GM03348 (cell line): Measurements from ENCODE around the gene LTBR.

ENCODE experiments used
- DNase-seq: peaks from one replicate; pipeline ENCODE4 v3.0.0; 2012; ENCODE audit warnings: low spot score

Gene LTBR

DNA sequence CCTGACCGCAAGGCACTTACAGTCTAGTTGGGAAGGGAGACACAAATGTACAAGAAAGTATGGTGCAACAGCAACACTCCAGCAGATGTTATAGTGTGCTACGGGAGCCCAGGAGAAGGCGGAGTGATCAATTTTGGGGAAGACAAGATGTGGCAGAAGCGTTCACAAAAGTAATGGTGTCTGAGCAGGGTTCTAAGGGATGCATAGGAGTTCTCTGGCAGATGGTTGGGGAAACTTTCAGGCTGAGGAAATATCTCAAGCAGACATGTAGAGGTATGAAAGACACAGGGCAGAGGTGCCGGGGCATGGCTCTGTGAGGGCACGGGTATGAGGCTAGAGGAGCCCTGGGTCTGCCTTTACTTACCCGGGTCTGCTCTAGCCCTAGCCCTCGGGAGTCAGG lies 37.0 kb upstream of the LTBR start:
- no peak for DNase-seq

GRCh38 chr12:6347367-6348338 lies 36.3 kb upstream of the LTBR start:
- DNase-seq, result no peak

- DNase-seq, result no peak
Observed at GRCh38 chr12:6351622-6352021, 32.3 kb upstream of the LTBR start.

- no peak for DNase-seq
Observed at GRCh38 chr12:6352193-6353173, 31.5 kb upstream of the LTBR start.

GRCh38 chr12:6354495-6355393 lies 29.2 kb upstream of the LTBR start:
- no peak for DNase-seq

- no peak for DNase-seq
Observed at GRCh38 chr12:6355491-6356373, 28.2 kb upstream of the LTBR start.

DNA sequence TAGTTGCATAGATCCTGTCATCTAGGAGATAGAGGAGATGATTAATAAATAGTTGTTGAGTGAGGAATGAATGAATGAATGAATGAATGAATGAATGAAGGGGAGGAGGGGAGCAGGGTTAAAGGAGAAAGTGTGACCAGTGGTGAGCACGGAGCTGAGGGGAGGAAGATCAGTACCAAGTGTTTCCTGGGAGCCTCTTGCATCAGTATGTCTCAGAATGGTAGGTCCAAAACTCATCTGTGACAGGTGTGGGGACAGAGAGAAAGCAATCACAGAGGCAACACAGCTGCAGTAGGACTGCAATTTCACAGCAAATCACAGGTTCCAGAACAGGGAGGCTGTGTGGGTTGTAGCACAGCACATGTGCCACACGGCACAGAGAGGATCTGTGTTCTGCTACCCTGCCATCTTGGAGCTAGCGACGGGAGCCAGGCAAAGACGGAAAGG lies 27.6 kb upstream of the LTBR start:
- no peak for DNase-seq

- DNase-seq, result no peak
Observed at GRCh38 chr12:6358881-6359280, 25.1 kb upstream of the LTBR start.

- DNase-seq, result no peak
Observed at GRCh38 chr12:6360080-6360571, 23.8 kb upstream of the LTBR start.

DNA sequence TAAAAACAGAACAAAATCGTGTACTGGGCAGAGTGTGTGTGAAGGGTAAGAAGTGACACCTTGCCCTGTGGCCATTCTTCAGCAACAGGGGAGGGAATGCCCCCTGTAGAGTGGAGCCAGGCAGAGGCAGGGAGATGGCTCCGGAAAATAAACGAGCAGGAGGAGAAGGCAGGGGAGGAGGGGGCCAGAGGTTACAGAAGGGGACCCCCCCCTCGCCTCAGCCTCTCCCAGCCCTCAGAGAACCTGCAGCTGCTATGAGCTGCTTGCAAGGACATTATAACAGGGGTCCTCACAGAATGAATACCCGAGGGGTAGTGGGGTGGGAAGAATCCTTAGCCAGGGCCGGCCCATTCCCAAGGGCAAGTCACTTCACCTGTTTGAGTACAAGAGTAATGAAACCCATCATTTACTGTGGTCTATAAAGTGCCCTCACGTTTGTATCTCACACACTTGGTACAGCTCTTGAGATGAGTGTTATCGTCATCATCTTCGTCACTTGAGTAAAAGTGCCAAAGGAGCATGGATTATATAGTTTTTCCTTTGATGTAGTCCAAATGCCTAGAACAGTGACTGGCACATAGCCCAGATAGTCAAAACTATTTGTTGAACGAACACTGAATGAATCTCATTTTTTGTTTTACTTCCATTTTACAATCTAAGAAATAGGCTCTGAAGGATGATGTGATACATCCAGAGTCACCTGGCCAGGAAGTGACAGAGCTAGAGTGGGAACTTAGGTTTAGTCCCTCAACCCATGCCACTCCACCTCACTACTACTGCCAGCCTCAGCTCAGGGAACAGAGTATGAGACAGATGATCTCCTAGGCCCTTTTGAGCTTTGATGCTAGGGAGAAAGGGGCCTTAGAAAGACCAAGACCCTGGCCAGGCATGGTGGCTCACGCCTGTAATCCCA lies 23.1 kb upstream of the LTBR start:
- DNase-seq, result no peak

DNA sequence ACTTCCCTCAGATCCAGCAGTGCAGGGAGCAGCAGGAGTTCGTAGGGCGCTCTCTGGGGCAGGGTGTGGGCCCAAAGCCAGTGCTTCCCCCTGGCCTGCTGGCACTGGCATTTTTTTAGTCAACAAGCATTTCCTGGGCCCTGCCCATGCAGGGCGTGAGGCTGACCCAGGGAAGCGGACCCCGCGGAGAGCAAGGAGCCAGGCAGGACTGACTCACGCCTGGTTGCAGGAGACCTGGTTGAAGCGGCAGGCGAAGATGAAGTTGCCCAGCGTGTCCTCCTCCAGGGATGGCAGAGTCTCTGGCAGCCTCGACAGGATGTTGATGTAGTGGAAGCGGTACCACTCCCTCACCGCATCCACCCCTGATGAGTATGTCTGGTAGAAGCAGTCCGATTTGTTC lies 22.1 kb upstream of the LTBR start:
- DNase-seq, result no peak

DNA sequence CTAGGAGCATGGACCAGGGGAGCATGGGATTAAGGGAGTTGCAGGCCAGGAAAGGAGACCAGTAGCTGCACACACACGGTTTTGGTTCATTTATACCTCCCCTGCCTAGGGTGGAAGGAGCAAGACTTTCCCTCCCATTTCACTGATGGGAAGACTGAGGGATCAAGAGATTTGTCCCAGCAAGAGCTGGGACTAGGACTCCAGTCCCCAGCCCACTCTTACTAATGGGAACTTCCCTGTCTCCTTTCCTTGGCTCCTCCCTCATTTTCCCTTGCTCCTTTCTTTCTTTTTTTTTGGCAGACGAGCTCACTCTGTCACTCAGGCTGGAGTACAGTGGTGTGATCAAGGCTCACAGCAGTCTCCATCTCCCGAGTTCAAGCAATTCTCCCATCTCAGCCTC lies 21.6 kb upstream of the LTBR start:
- no peak for DNase-seq

- DNase-seq, result no peak
Observed at GRCh38 chr12:6363010-6363329, 21.0 kb upstream of the LTBR start.

- peak; percentile 97 for DNase-seq
Observed at GRCh38 chr12:6363330-6364043, 20.5 kb upstream of the LTBR start.

GRCh38 chr12:6364044-6364374 lies 20.0 kb upstream of the LTBR start:
- peak; percentile 50 for DNase-seq

DNA sequence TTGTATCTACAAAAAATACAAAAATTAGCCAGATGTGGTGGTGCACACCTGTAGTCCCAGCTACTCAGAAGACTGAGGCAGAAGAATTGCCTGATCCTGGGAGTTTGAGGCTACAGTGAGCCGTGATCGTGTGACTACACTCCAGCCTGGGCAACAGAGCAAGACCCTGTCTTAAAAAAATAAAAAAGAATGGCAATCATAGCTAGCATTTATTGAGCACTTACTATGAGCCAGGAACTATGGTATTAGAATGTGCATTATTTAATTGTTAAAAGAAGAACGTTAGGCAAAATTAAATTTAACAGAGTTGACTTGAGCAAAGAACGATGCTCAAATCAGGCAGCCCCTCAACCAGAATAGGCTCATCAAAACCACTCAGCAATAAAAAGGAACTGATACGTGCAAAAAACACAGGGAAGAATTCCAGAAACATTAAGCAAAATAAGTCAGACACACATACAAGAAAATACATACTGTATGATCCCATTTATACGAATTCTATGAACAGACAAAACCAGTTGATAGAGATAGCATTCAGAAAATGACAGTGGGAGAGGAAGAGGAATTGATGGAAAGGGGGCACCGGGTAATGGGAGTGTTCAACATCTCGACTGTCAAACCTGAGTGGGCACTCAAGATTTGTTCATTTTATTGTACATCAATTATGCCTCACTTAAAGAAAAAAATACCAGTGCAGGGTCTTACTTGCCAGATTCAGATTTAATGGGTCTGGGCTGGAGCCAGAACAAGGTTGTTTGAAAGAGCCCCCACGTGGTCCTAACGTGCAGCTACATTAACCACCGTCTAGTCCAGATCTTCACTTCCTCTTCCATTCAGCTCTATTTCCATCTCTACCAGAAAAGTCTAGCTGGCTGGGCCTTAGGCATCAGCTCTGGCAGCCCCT lies 16.6 kb upstream of the LTBR start:
- DNase-seq, result no peak

DNA sequence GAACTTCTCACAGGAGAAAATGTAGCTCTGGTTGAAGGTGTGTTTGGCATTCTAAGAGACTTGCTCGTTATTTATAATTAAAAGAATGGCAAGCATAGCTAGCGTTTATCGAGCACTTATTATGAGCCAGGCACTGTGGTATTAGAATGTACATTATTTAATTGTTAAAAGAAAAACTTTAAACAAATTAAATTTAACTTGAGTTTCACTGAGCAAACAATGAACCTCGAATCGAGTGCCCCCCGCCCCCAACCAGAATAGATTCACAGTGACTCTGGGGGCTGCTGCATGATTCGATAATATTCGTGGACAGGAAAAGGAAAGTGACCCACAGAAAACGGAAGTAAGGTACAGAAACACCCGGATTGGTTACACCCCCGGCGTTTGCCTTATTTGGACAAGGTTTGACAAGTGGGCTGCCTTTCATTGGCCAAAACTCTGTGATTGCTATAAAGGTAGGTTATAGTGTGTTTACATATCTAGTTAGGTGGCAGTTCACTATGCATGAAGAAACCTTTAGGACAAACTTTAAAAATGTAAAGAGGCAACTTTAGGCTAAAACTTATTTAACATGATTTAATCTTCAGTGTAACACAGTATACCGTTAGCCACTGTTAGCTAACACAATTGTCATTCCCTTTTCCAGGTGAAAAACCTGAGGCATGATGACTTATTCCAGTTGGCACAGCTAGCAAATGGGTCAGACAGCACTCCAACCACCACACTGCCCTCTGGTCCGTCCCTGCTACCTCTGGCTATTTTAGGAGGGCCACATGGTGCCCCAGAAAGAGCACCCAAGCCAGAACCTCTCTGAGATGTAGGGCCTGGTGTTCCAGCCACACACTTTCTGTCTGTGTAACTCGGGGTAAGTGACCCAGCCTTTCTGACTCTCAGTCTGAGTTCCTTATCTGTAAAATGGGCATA lies 15.7 kb upstream of the LTBR start:
- no peak for DNase-seq
